GM19324 (cell line): Measurements from ENCODE around the gene NXPE3.

Experiments used
- ATAC-seq: cut with Tn5 transposase; IDR thresholded peaks from one replicate; pipeline ENCODE4 v1.9.1; 2021; ENCODE audit warnings: mild to moderate bottlenecking, moderate library complexity; ENCODE audit not compliant: unreplicated experiment, low FRiP score

The NXPE3 gene

GRCh38 chr3:101827211-101828174, 48.5 kb downstream of the NXPE3 start:
- ATAC-seq, result peak; percentile 91

- ATAC-seq, result no peak
Observed at GRCh38 chr3:101828276-101828675, 49.3 kb downstream of the NXPE3 start.

- peak; percentile 34 for ATAC-seq
Observed at GRCh38 chr3:101828691-101829436, 49.9 kb downstream of the NXPE3 start.

- no peak for ATAC-seq
Observed at GRCh38 chr3:101829437-101829830, 50.4 kb downstream of the NXPE3 start.

- ATAC-seq, result no peak
Observed at GRCh38 chr3:101829874-101830273, 50.9 kb downstream of the NXPE3 start.

- no peak for ATAC-seq
Observed at GRCh38 chr3:101833446-101833974, 54.5 kb downstream of the NXPE3 start.

- ATAC-seq, result no peak
Observed at GRCh38 chr3:101835676-101836075, 56.7 kb downstream of the NXPE3 start.

GRCh38 chr3:101836160-101836559, 57.1 kb downstream of the NXPE3 start:
- no peak for ATAC-seq

- ATAC-seq, result no peak
Observed at GRCh38 chr3:101836652-101837598, 57.9 kb downstream of the NXPE3 start.

GRCh38 chr3:101838691-101839090, 59.7 kb downstream of the NXPE3 start:
- no peak for ATAC-seq

- ATAC-seq, result no peak
Observed at GRCh38 chr3:101840066-101840465, 61.1 kb downstream of the NXPE3 start.

GRCh38 chr3:101842245-101842934, 63.4 kb downstream of the NXPE3 start:
- no peak for ATAC-seq

- no peak for ATAC-seq
Observed at GRCh38 chr3:101842935-101843330, 63.9 kb downstream of the NXPE3 start.

- no peak for ATAC-seq
Observed at GRCh38 chr3:101845425-101845824, 66.4 kb downstream of the NXPE3 start.

GRCh38 chr3:101846709-101847108, 67.7 kb downstream of the NXPE3 start:
- ATAC-seq, result no peak

GRCh38 chr3:101847328-101847727, 68.3 kb downstream of the NXPE3 start:
- ATAC-seq, result no peak

GRCh38 chr3:101848326-101848725, 69.3 kb downstream of the NXPE3 start:
- ATAC-seq, result no peak

- ATAC-seq, result peak; percentile 87
Observed at GRCh38 chr3:101848754-101849713, 70.0 kb downstream of the NXPE3 start, which contains the start of gene NFKBIZ. NFKBIZ (plus strand) TSS chr3:101849514; CDS start chr3:101849629, 115 bp downstream.
